ENCODE measurements around the gene AOPEP.

Gene AOPEP

DNA sequence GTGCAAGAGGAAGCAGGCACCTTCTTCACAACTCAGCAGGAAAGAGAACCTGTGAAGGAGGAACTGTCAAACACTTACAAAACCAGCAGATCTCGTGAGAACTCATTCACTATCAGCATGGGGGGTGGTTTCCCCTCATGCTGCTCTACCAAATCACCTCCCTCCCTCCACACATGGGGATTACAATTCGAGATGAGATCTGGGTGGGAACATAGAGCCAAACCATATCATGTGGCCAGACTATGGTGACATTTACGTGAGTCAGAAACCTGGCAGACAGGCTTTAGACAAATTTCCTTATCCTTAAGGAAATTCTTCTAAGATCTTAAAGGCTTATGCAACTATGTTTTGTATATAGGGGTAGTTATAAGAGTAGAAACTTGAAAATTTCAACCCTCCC is 8.7 kb upstream of the AOPEP start:
- DNase-seq = no peak

DNA sequence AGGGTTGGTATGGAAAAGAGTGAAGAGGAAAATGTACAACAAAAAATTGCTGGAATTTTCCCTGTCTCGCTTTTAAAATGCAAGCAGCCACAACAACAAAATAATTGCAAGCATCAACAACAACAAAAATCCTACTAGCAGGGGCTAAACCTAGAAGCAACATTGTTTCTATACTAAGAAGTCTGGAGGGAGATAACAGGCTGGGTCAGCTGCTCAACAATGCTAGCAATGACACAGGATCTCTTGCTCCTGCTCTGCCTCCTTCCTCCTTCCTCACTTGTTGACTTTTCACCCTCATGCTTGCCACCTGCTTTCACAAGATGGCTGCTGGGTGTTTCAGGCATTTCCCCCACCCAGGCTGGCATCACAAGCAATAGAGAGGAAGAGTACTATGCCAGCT is 7.6 kb upstream of the AOPEP start:
- no peak for DNase-seq

GRCh38 chr9:94719878-94720277 is 6.6 kb upstream of the AOPEP start:
- DNase-seq = no peak

GRCh38 chr9:94720846-94721549 is 5.5 kb upstream of the AOPEP start:
- no peak for DNase-seq

DNA sequence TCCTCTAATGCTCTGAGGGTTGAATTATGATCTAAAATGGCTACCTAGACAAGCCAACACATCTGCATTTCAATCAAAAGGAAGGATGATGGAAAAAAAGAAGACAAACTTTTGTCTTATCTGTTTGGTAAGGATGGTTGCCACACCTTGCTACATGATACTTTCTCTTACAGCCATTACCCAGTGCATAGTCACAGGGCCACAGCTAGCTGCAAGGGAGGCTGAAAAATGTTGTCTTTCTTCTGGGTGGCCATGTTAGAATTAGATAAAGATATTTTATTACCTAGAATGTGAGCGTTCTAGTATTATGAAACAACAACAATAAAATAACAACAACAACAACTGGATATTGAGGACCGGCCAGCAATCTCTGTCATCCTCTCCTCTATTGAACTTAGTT is 4.7 kb upstream of the AOPEP start:
- DNase-seq = no peak

DNA sequence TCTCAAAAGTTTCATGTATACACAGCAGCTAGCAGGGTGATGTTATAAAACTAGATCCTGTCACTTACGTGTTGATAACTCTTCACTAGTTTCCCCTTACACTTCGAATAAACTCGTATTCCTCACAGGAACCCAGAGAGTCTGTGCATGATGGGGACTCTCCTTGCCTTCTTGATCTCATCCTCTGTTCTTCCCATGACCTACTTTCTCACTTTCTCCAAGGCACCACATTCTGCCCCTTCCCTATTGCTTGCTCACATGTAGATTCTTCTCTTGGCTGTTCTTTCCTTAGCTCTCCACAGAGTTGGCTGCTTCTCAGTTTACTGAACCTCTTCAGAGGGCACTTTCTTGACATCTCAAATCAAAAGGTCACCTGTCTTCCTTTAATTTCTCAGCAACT is 1.2 kb upstream of the AOPEP start:
- no peak for DNase-seq

DNA sequence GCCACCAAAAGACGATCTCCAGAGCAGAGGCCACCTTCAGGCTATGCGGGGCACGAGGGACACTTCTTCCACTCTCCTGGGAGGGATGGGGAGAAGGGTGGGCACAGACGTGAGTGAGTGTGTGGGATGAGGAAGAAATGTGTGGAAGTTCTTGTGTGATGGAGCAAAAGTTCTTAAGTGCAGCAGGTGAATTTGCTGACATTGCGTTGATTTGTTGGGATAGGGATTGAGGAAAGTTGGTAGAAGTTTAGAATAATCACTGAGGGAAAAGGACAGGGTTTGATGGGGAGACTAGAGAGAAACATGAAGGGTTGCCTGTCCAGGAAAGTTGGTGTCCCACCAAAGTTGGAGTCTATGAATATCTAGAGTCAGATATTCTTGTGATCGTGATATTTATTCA is 2.2 kb downstream of the AOPEP start:
- no peak for DNase-seq

- DNase-seq = no peak
These were observed 2.7 kb downstream of the AOPEP start for GRCh38 chr9:94729199-94729598.

GRCh38 chr9:94734054-94734754 is 7.7 kb downstream of the AOPEP start:
- no peak for DNase-seq

DNA sequence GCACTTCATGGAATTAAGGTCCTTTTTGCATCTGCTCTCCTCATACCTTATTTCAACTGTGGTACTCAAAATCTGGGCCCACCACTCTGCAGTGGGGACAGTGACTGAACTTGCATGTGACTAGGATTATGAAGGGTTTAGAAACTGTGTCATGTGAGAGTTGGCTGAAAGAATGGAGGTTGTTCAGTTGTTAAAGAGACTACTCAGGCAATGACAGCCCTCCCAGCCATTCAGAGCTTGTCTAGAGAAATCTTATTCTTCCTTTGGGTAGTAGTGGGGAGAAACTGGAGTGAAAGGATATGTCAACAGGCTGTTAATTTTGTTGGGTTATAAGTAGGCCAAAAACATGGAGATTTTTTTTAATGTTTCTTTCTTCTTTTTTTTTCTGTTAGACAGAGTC is 10.3 kb downstream of the AOPEP start:
- DNase-seq = no peak

DNA sequence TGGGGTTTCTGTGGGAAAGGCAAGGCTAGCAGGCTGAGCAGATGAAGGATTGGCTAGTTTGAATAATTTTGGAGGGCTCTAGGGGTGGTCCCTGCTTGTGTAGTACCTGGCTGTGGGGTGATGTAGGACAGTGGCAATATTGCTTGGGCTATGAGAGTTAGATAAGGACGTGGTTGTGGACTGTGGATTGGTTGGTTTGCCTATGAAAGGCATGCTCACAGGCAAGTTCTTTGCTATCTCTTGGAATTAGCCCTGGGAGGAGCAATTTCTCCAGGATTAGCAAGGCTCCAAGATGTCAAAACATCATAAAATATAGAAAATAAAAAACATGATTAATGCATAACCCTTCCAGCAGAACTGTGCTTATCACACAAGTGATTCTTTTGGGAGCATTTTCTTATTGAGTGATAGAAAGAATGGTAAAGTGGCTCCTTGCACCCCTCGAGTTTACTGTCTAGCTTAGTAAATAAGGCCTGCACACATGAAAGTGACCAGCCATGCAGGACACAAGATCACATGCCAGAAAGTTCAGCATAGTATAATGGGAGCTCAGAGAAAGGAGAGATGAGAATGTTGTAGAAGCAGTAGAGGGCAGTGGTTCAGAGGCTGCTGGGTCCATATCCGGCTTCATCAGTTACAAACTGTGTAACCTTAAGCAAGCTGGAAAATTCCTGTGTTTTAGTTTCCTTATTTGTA is 13.8 kb downstream of the AOPEP start:
- no peak for DNase-seq

DNA sequence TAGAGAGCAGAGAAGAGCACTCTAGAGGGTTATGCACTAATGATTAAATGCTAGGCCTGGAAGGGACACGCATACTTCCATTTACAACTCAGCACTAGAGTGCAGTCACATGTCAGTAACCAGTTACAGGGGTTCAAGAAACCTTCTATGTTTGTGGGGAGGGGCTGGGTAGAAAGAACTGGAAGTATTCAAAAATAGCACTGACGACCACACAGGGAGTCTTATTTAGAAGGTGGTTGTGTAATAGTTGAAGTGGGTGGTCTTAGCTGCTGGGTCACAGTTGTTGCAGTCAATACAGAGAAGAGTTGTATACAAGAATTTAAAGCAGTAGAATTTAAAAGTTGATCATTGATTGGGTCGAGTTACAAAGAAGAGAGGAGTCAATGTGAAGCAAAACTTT is 15.4 kb downstream of the AOPEP start:
- DNase-seq = no peak

DNA sequence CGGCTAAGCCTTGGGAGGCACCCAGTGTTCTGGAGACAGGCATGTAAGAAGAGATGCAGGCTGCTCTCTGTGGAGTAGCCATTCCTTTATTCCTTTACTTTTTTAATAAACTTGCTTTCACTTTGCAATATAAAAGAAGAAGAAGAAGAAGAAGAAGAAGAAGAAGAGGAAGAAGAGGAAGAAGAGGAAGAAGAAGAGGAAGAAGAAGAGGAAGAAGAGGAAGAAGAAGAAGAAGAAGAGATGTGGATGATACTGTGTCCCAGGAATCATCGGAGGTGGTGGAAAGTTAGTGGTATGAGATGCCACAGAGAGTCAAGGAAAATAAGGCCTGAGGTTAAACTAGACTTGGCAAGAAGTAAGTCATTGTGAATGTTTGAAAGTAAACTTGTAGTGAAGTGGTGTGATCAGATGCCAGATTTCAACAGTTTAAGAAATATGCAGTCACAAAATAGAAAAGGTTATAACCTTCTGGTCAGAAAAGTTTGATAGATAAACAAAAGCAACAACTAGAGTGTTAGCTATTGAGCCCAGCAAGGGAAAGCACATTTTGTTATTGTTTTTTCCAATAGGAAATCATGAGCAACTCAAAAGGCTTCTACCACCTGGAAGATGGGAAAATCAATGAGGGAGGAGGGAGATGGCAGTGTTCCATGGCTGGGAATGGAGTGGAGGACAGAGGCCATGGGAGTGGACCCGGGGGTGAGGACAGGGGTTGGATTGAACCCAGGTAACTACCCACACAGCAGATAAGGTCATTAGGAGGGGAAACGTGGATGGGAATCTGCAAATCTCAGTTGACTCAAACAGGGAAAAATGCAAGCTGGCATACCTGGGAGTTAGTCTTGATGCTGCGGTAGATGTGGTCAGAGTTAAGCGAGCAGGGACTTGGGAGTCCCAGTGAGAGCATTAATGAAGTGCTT is 16.8 kb downstream of the AOPEP start:
- no peak for DNase-seq

DNA sequence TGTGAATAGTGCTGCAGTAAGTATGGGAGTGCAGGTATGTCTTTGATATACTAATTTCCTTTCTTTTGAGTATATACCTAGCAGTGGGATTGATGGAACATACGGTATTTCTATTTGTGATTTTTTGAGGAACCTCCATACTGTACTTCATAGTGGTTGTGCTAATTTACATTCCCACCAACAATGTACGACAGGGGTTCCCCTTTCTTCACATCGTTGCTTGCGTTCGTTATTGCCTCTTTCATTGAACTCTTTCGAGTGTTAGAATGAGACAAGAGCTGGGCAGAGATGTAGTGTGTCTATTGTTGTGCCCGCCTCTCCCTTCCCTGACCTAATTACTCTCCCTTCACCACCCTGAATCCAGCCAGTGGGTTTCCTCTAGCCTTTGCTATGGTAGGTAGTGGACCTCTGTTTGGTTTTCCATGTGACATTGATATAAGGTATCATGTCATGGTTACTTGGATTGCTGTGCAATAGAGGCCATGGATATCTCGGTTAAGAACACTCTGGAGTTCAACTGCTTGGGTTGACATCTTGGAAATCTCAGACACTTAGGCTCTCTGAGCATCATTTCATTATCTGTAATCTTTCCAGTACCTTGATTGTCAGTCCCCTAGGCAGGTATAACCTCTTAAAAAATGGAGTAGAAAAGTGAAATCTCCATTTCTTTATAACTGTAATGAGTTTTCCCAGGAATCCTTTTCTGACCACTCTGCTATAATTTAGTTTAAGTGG is 19.5 kb downstream of the AOPEP start:
- no peak for DNase-seq

- peak; percentile 60 for DNase-seq
These were observed 20.3 kb downstream of the AOPEP start for GRCh38 chr9:94746541-94747370.

- DNase-seq = no peak
These were observed 28.5 kb downstream of the AOPEP start for GRCh38 chr9:94754976-94755475.

DNA sequence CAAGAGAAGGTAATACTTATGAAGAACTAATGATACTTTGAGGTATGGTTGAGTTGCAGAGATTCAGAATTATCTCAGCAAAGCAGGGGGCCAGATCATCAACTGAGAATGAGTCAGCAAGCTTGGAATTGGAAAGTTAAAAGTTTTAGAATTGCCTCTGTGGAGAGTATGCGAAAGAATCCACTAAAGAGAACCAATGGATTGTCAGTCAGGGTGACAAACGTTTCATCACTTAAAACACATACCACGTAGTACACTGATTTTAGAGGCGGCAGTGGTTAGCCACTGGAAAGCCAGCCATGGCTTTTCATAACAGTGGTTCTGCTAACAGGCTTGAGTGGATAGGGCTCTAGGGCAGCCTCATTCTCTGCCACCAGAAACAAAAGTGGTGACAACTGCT is 30.7 kb downstream of the AOPEP start:
- DNase-seq = no peak

GRCh38 chr9:94758031-94758430 is 31.5 kb downstream of the AOPEP start:
- DNase-seq = no peak

DNA sequence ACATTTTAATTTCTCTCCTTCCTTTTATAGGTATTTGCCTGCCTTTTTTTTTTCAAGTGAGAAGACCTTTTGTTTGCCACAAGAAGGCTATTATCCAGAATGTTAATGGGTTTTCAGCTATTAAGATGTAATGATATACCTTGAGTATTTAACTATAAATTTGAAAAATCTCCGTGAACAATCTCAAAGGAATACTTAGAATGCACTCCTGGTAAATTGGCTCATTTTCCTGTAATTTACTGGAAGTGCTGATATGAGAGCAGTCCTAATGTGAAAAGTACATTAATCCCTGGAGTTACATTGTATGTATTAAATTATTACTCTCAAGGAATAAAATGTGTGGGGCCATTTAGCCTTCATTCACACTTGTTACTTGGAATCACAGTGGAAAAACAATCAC is 32.4 kb downstream of the AOPEP start:
- no peak for DNase-seq

DNA sequence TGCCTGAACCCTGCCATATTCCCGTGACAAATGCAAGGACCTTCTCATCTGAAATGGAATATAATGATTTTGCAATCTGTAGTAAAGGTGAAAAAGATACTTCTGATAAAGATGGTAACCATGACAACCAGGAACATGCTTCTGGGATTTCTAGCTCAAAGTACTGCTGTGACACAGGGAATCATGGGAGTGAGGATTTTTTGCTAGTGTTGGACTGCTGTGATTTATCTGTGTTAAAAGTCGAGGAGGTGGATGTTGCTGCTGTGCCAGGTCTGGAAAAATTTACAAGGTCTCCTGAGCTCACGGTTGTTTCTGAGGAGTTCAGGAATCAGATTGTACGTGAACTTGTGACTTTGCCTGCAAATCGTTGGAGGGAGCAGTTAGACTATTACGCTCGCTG is 33.5 kb downstream of the AOPEP start:
- no peak for DNase-seq

- DNase-seq = no peak
These were observed 34.2 kb downstream of the AOPEP start for GRCh38 chr9:94760660-94761059.

Data from NCI-H1048 (cell line).